ENCODE results near the gene PABPN1L. TPM values are rescaled to one million over a fixed set of nuclear protein-coding genes. Genes with fewer than 3 reads are reported as not detected.

PABPN1L gene
- total RNA-seq, 1 donor, result not detected

DNA sequence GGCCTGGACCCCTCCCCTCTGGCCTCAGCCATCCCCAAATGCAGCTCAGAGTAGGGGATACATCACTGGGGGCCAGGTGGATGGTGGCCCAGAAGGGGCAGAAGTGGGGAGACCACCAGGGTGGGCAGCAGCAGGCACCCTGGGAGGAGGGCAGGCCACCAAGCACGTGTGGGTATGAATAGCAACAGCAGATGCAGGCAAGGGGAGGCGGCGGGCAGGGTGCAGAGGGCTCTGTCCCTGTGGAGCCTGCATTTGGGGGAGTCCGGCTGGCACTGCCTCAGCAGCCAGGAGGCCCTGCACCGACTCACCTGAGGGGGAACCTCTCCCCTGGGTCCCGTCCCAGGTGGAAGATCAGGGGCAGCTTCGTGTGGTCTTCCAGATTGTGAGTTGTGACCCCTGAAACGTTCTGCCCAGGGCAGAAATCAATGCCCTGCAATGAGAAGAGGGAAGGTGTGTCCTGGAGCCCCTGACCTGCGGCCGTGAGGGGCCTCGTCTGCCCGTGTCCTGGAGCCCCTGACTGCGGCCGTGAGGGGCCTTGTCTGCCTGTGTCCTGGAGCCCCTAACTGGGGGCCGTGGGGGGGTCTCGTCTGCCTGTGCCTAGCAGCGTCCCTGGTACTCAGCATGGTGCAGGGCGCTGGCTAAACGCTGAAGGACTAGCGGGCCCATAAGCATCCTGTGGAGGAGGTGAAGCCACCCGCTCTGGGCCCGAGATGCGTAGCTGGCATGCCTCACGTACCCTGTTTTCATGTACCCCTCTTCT lies 44.0 kb downstream of the PABPN1L start:
- TF ChIP-seq, protein P1, sequence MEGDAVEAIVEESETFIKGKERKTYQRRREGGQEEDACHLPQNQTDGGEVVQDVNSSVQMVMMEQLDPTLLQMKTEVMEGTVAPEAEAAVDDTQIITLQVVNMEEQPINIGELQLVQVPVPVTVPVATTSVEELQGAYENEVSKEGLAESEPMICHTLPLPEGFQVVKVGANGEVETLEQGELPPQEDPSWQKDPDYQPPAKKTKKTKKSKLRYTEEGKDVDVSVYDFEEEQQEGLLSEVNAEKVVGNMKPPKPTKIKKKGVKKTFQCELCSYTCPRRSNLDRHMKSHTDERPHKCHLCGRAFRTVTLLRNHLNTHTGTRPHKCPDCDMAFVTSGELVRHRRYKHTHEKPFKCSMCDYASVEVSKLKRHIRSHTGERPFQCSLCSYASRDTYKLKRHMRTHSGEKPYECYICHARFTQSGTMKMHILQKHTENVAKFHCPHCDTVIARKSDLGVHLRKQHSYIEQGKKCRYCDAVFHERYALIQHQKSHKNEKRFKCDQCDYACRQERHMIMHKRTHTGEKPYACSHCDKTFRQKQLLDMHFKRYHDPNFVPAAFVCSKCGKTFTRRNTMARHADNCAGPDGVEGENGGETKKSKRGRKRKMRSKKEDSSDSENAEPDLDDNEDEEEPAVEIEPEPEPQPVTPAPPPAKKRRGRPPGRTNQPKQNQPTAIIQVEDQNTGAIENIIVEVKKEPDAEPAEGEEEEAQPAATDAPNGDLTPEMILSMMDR (IDR thresholded peaks at IDR 0.05; ENCODE audit: insufficient read depth, low read length), result no peak

DNA sequence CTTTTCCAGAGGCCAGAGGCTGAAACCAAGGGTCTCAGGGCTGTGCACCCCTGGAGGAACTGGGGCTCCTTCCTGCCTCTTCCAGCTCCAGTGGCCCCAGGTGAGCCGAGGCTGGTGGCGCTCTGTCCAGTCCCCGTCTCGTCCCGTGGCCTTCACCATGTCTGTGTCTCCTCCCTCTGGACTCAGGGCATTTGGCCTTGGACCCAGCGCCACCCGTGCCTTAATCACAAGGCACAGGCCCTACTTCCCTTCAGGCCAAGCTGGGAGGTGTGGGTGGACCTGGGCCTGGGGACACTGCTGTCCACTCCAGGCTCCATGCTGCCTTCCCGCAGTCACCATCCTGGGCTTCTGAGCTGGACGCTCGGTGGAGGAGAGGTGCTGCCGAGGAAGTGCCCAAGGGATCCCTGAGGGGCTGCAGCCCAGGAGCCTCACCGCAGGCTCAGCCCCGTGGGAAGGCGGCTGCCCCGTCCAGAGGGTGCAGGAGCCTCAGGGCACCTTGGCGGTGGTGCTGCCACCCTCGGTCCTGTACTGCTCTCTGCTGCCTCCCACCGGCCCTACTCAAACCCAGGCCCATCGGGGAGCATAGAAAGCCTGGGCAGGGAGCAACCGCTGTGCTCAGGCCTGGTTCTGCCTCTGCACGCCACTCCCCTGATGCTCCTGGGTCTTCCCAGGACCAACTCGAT lies 45.2 kb downstream of the PABPN1L start:
- TF ChIP-seq, protein P1 (IDR thresholded peaks at IDR 0.05; ENCODE audit: insufficient read depth, low read length), result no peak
- DNase-seq (ENCODE audit: low read depth), result no peak
- H3K4me3 ChIP-seq (ENCODE audit: low read depth, low read length), result no peak overlapping the region

More for the DNA sequence above, 44.0 kb downstream of the PABPN1L start:
- no peak overlapping the region for H3K4me3 ChIP-seq (ENCODE audit: low read depth, low read length)
- no peak for DNase-seq (ENCODE audit: low read depth)

DNA sequence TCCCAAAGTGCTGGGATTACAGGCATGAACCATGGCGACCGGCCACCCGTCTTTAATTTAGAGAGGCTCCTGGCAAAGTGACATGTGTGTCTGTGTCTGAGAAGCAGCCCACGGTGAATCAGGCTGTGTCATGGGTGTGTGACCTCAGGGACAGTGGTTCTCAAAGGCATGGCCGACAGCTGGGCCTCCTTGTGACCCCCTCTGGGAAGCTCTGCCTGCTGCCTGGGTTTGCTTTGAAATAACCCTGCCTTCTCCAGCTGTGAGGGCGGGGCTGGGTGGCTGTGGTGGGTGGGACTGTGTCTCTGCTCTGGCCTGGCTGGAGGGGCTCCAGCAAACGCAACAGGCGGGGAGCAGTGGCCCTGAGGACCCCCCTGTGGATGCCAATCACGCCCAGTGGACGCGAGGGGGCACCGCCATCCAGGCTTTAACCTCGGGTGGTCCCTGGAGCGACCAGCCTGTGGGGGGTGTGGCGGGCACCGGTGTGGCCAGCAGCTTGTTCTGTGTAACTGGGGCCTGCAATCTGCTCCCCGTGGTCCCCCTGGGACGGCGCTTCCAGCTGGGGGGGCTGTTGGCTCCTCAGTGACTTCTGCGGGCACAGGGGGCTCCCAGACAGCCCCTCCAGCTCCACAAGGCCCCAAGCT lies 46.0 kb downstream of the PABPN1L start:
- no peak for DNase-seq (ENCODE audit: low read depth)
- no peak overlapping the region for H3K4me3 ChIP-seq (ENCODE audit: low read depth, low read length)
- TF ChIP-seq, protein P1 (IDR thresholded peaks at IDR 0.05; ENCODE audit: insufficient read depth, low read length), result no peak

DNA sequence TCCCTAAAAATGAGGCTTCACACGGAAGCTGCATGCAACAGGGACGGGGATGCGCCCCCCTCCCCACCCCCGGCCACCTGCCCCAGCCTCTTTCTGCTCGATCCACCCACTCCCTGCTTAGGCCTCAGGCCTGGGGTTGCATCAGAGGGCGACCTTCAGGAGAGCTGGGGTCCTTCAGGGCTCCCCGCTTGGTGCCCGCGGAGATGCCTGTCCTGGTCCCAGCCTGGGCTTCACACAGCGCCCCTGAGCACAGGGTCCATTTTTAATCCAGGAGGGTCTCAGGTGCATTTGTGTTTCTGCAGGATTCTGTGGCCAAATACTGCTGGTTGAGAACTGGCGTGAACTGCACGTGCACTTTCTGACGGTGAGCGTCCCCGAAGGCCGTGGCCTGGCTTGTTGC lies 47.3 kb downstream of the PABPN1L start:
- TF ChIP-seq, protein P1 (IDR thresholded peaks at IDR 0.05; ENCODE audit: insufficient read depth, low read length), result no peak
- DNase-seq (ENCODE audit: low read depth), result no peak
- H3K4me3 ChIP-seq (ENCODE audit: low read depth, low read length), result no peak overlapping the region

DNA sequence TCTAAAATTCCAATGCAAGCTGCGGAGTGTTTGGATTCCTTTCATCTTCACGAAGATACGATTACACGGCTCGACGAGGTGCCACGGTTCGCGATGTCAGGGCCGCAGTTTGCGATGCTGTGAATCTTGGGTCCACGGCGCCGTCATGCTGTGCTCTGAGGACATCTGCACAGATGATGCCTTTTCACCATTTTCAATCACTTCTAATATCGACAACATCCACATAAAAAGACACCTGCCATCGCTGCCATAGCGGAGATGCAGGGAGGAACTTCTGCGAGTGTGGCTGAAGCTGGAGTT lies 47.9 kb downstream of the PABPN1L start:
- TF ChIP-seq, protein P1 (IDR thresholded peaks at IDR 0.05; ENCODE audit: insufficient read depth, low read length), result no peak
- H3K4me3 ChIP-seq (ENCODE audit: low read depth, low read length), result no peak overlapping the region
- no peak for DNase-seq (ENCODE audit: low read depth)

DNA sequence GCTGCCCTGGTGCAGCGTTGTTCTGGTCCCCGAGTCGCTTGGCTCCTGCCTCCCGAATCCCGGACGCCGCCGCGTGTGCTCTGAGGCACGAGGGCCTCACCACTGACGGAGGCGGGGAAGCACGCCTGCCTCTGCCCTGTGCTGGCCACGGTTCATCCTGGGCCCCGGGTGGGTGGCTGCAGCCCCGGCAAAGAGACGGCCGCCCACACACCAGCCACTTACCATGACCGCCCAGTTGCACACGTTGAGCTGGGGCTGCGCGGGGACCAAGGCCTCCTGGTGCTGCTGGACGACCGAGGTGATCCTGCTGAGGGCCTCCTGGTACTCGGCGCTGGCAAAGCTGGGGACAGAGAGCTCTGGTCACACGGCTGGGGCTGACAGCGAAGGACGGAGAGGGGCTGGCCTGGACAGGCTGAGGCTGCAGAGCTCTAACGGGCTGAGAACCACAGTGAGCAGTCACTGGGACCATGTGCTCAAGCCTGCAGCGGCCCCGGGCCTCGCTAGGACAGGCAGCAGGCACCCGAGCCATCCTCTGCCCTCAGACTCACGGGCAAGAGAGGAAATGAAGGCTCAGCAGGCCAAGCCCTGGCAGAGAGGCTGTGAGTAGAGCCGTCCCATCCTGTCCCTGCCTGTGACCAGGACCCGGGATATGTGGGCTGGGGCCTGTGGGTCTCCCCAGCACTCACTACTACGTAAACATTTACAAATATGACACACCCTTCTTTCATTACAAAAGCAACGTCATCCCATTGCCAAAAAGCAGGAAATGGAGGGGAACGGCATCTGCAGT lies 48.5 kb downstream of the PABPN1L start:
- TF ChIP-seq, protein P1 (IDR thresholded peaks at IDR 0.05; ENCODE audit: insufficient read depth, low read length), result no peak
- DNase-seq (ENCODE audit: low read depth), result no peak
- H3K4me3 ChIP-seq (ENCODE audit: low read depth, low read length), result no peak overlapping the region

Data from fibroblast of the aortic adventitia (primary cell).